ENCODE data around the gene FILIP1.

DNA sequence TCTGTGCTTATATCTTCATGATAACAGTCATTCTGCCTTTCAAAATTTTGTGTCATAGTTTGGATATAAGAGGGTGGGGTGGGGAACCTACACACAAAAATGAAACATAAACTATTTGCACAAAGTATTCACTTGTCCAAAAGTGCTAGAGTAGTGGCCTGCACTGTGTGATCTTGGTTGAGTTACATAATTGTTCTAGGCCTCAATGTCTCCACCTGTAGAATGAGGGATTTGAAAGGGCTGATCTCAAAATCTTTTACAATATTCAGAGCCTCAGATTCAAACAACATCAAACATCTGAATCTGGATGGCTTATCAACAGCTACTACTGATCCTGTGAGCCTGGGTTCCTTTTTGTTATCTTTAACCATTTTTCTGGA is 144.7 kb downstream of the FILIP1 start:
- TF ChIP-seq, protein P1, sequence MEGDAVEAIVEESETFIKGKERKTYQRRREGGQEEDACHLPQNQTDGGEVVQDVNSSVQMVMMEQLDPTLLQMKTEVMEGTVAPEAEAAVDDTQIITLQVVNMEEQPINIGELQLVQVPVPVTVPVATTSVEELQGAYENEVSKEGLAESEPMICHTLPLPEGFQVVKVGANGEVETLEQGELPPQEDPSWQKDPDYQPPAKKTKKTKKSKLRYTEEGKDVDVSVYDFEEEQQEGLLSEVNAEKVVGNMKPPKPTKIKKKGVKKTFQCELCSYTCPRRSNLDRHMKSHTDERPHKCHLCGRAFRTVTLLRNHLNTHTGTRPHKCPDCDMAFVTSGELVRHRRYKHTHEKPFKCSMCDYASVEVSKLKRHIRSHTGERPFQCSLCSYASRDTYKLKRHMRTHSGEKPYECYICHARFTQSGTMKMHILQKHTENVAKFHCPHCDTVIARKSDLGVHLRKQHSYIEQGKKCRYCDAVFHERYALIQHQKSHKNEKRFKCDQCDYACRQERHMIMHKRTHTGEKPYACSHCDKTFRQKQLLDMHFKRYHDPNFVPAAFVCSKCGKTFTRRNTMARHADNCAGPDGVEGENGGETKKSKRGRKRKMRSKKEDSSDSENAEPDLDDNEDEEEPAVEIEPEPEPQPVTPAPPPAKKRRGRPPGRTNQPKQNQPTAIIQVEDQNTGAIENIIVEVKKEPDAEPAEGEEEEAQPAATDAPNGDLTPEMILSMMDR (IDR thresholded peaks at IDR 0.05), result no peak
- no peak for TF ChIP-seq POLR2AphosphoS5 (IDR thresholded peaks at IDR 0.05; ENCODE audit: insufficient read depth in 1 of 2, low read depth in 1 of 2)
